A549 (cell line): Measurements from ENCODE around the gene TMEM222. TPM values are rescaled to one million over a fixed set of nuclear protein-coding genes. Genes with fewer than 3 reads are reported as not detected.

Experiments used
- ATAC-seq, 2 experiments: fragments of 200-7000 bp in 1 of 2; fragments of >200 bp in 1 of 2; cut with Nextera tagmentation in 1 of 2; cut with Tn5 transposase in 1 of 2; 3 replicates each; pipeline versions ENCODE4 v1.8.0 to v1.9.1; 2018 to 2020; ENCODE audit warnings: mild to moderate bottlenecking in 1 of 2, moderate library complexity in 1 of 2
- CTCF ChIA-PET: fragments of 300-600 bp; sonication (Branson Sonifier 250); formaldehyde crosslinking; extraction: SDS; loops from one replicate; lab custom pipeline; 2021; ENCODE audit warnings: antibody characterized with exemption, inconsistent platforms; lab: Yijun Ruan, JAX
- POLR2A ChIA-PET: fragments of 350-600 bp; formaldehyde crosslinking; extraction: SDS; loops from one replicate; lab custom pipeline; 2021; ENCODE audit warnings: antibody characterized with exemption, inconsistent platforms; lab: Yijun Ruan, JAX
- DNase-seq, 2 experiments: peaks; one replicate each; pipeline versions ENCODE4 v3.0.0 to v3.0.0-alpha.2; 2011 to 2016; ENCODE audit warnings: low read depth in 1 of 2, low spot score in 1 of 2
- FAIRE-seq: peaks from 2 replicates; lab custom pipeline; 2011; peaks lifted over from hg19 to GRCh38; lab: Jason Lieb, UNC
- H3K27ac ChIP-seq, 2 experiments: fragments of >200 bp; sonication (Bioruptor Twin); formaldehyde crosslinking; 3 replicates each; pipeline ENCODE4 v1.5.1; 2016 to 2017
- H3K4me1 ChIP-seq: fragments of >200 bp; sonication (Bioruptor Twin); formaldehyde crosslinking; 3 replicates; pipeline ENCODE4 v1.6.1; 2016
- H3K4me2 ChIP-seq: fragments of >200 bp; sonication (Bioruptor Twin); formaldehyde crosslinking; 3 replicates; pipeline ENCODE4 v1.6.1; 2016
- H3K4me3 ChIP-seq: fragments of >200 bp; sonication (Bioruptor Twin); formaldehyde crosslinking; 3 replicates; pipeline ENCODE4 v1.5.1; 2016
- H3K9me3 ChIP-seq: fragments of >200 bp; sonication (Bioruptor Twin); formaldehyde crosslinking; 3 replicates; pipeline ENCODE4 v1.6.1; 2016
- ATOH8 ChIP-seq: fragments of 250-450 bp; sonication (Bioruptor Pico); IDR thresholded peaks from 2 replicates; pipeline ENCODE4 v1.5.0; 2020; ENCODE audit warnings: low read depth, mild to moderate bottlenecking, moderate library complexity
- BCL3 ChIP-seq: fragments of >200 bp; sonication (Bioruptor Twin); formaldehyde crosslinking; IDR thresholded peaks from 3 replicates; pipeline ENCODE4 v1.6.1; 2016
- BHLHE40 ChIP-seq: IDR thresholded peaks from 2 replicates; pipeline ENCODE4 v1.6.1; 2012; ENCODE audit warnings: low read depth, low read length, inconsistent platforms
- CEBPB ChIP-seq, 2 experiments: fragments of >200 bp in 1 of 2; sonication (Bioruptor Twin) in 1 of 2; formaldehyde crosslinking in 1 of 2; IDR thresholded peaks; 2 replicates each; pipeline ENCODE4 v1.6.1; 2012 to 2016
- CHD2 ChIP-seq: fragments of 150-350 bp; IDR thresholded peaks from 2 replicates; pipeline ENCODE4 v1.6.1; 2014; ENCODE audit warnings: low read length; ENCODE audit not compliant: partially characterized antibody
- ELK1 ChIP-seq: fragments of 150-350 bp; IDR thresholded peaks from 2 replicates; pipeline ENCODE4 v1.6.1; 2014; ENCODE audit warnings: low read depth, mild to moderate bottlenecking, low read length
- FOXS1 ChIP-seq: fragments of 250-450 bp; sonication (Bioruptor Pico); IDR thresholded peaks from 2 replicates; pipeline ENCODE4 v1.5.0; 2020; ENCODE audit warnings: mild to moderate bottlenecking, moderate library complexity
- GATA3 ChIP-seq: IDR thresholded peaks from 2 replicates; pipeline ENCODE4 v1.6.1; 2012; ENCODE audit warnings: borderline replicate concordance
- HDAC2 ChIP-seq: fragments of 200-600 bp; sonication (generic); IDR thresholded peaks from 2 replicates; pipeline ENCODE4 v1.6.1; 2016
- HMGXB4 ChIP-seq: fragments of 250-450 bp; sonication (Bioruptor Pico); IDR thresholded peaks from 2 replicates; pipeline ENCODE4 v1.5.0; 2021; ENCODE audit warnings: mild to moderate bottlenecking, moderate library complexity, borderline replicate concordance
- HOXA7 ChIP-seq: fragments of 250-450 bp; sonication (Bioruptor Pico); IDR thresholded peaks from 2 replicates; pipeline ENCODE4 v1.5.0; 2020; ENCODE audit warnings: mild to moderate bottlenecking, moderate library complexity
- HOXB5 ChIP-seq: fragments of 250-450 bp; sonication (Bioruptor Pico); IDR thresholded peaks from 2 replicates; pipeline ENCODE4 v1.5.0; 2020; ENCODE audit warnings: mild to moderate bottlenecking, moderate library complexity
- KDM5A ChIP-seq: fragments of 200-600 bp; sonication (generic); IDR thresholded peaks from 2 replicates; pipeline ENCODE4 v1.6.1; 2016; ENCODE audit warnings: antibody characterized with exemption, mild to moderate bottlenecking
- MAFK ChIP-seq: fragments of 450-650 bp; IDR thresholded peaks from 2 replicates; pipeline ENCODE4 v1.6.1; 2014; ENCODE audit not compliant: partially characterized antibody
- MYC ChIP-seq: IDR thresholded peaks from 2 replicates; pipeline ENCODE4 v1.6.1; 2012; ENCODE audit warnings: mild to moderate bottlenecking, inconsistent platforms, low read length, improper control_type of control experiment, borderline replicate concordance
- NFE2L2 ChIP-seq: fragments of 150-350 bp; conservative IDR thresholded peaks from 2 replicates; pipeline ENCODE4 v1.6.1; 2014; ENCODE audit warnings: low read length
- PBX3 ChIP-seq: IDR thresholded peaks from 2 replicates; pipeline ENCODE4 v1.6.1; 2012
- PHF8 ChIP-seq: fragments of 200-600 bp; sonication (generic); IDR thresholded peaks from 2 replicates; pipeline ENCODE4 v1.6.1; 2016; ENCODE audit warnings: low read depth, mild to moderate bottlenecking, antibody characterized with exemption, moderate library complexity, borderline replicate concordance
- POLR2A ChIP-seq: IDR thresholded peaks from 2 replicates; pipeline ENCODE4 v1.6.1; 2012; ENCODE audit warnings: mild to moderate bottlenecking, low read length
- RAD21 ChIP-seq, 2 experiments: fragments of >200 bp in 1 of 2; sonication (Bioruptor Twin) in 1 of 2; formaldehyde crosslinking in 1 of 2; IDR thresholded peaks in 1 of 2; conservative IDR thresholded peaks in 1 of 2; 2 replicates in 1 of 2; 3 replicates in 1 of 2; pipeline ENCODE4 v1.6.1; 2012 to 2018; ENCODE audit warnings: inconsistent platforms in 1 of 2
- RCOR1 ChIP-seq: fragments of 150-350 bp; IDR thresholded peaks from 2 replicates; pipeline ENCODE4 v1.6.1; 2014; ENCODE audit warnings: antibody characterized with exemption, low read length, low read depth
- RNF2 ChIP-seq: fragments of 200-600 bp; sonication (generic); IDR thresholded peaks from 2 replicates; pipeline ENCODE4 v1.6.1; 2016; ENCODE audit warnings: low read depth, mild to moderate bottlenecking, antibody characterized with exemption, moderate library complexity, borderline replicate concordance
- TP53 ChIP-seq: fragments of 250-450 bp; sonication (Bioruptor Pico); IDR thresholded peaks from 2 replicates; pipeline ENCODE4 v1.5.0; 2021; ENCODE audit warnings: mild to moderate bottlenecking, moderate library complexity
- ZFP36 ChIP-seq: fragments of 450-650 bp; IDR thresholded peaks from 2 replicates; pipeline ENCODE4 v1.6.1; 2014; ENCODE audit warnings: borderline replicate concordance; ENCODE audit not compliant: partially characterized antibody
- ZSCAN20 ChIP-seq: fragments of 250-450 bp; sonication (Bioruptor Pico); IDR thresholded peaks from 2 replicates; pipeline ENCODE4 v1.8.0; 2022; ENCODE audit warnings: mild to moderate bottlenecking, moderate library complexity
- WGBS: methylation state at CpG from one replicate; pipeline ENCODE4 v1.1.6; 2017; ENCODE audit errors: missing lambda C conversion rate; 5-methylcytosine and 5-hydroxymethylcytosine counted together
- polyA plus RNA-seq, 4 experiments: library from polyadenylated mRNA; depleted of rRNA in 3 of 4; stranded (reverse); fragments of >200 nt; fragmentation: RNase III in 1 of 4; extraction: RNeasy Plus Mini Kit Qiagen cat#74134 plus additional on column Dnase treatment in 1 of 4; gene quantifications; 2 replicates in 3 of 4; 3 replicates in 1 of 4; pipeline ENCODE4 v1.2.3, GENCODE V29; 2011 to 2017

Gene TMEM222
- polyA plus RNA-seq, 2 of the 4 experiments (the other 2 are of a cell fraction): 28.4 to 30.0 TPM

GRCh38 chr1:27336756-27337155, 14.8 kb downstream of the TMEM222 start:
- WGBS: 95% methylated on average over 5 of the region's 5 CpGs
- TF ChIP-seq RNF2: no peak
- TF ChIP-seq PHF8: no peak
- TF ChIP-seq FOXS1 (CRISPR knock-in tag): no peak
- TF ChIP-seq TP53 (CRISPR knock-in tag): no peak
- TF ChIP-seq ATOH8 (CRISPR knock-in tag): no peak
- no peak for TF ChIP-seq POLR2A
- TF ChIP-seq RAD21 (conservative IDR thresholded peaks at IDR 0.05 in 1 of 2, IDR thresholded peaks at IDR 0.05 in 1 of 2): no peak
- no peak for TF ChIP-seq GATA3
- DNase-seq: no peak
- H3K27ac ChIP-seq: no peak overlapping the region
- H3K4me3 ChIP-seq: no peak overlapping the region
- ATAC-seq: no peak
- peaks cover 12% of the 10 kb centered on the region for H3K4me1 ChIP-seq
- FAIRE-seq: no peak
- H3K4me2 ChIP-seq: no peak overlapping the region
- POLR2A ChIA-PET: no interaction called here
- no peaks in the 10 kb centered on the region for H3K9me3 ChIP-seq
- CTCF ChIA-PET: interaction anchor here (0.8 to 11.8 kb wide), 5 partner anchors 10 to 40 kb away, joined by 3 to 134 read pairs (median 3); partner anchors contain the start of gene MAP3K6

- H3K9me3 ChIP-seq: no peaks in the 10 kb centered on the region
- no peak for DNase-seq
- no peak for TF ChIP-seq HOXB5 (CRISPR knock-in tag)
- no peak for TF ChIP-seq ELK1
- no peak for TF ChIP-seq MYC
- TF ChIP-seq HDAC2: no peak
- no peak for TF ChIP-seq HOXA7 (CRISPR knock-in tag)
- no peak for TF ChIP-seq BHLHE40
- no peak for TF ChIP-seq KDM5A
- TF ChIP-seq HMGXB4 (CRISPR knock-in tag): no peak
- TF ChIP-seq NFE2L2: no peak
- no peak for TF ChIP-seq ZFP36
- TF ChIP-seq RNF2: no peak
- no peak for TF ChIP-seq ZSCAN20 (CRISPR knock-in tag)
- TF ChIP-seq GATA3: no peak
- TF ChIP-seq MAFK: no peak
- TF ChIP-seq CHD2: no peak
- TF ChIP-seq RCOR1: no peak
- no peak for TF ChIP-seq BCL3
- no peak for TF ChIP-seq PBX3
- TF ChIP-seq TP53 (CRISPR knock-in tag): no peak
- TF ChIP-seq CEBPB (IDR thresholded peaks at IDR 0.05): no peak
- TF ChIP-seq, all 56 proteins: peak for 0
- ATAC-seq (no peak), FAIRE-seq (no peak)
- ChIA-PET POLR2A (no interaction called here), CTCF (interaction anchor here (1.6 to 11.8 kb wide), 3 partner anchors 15 to 236 kb away, joined by 4 to 134 read pairs (median 21); no protein-coding TSS in a partner anchor)
- H3K4me3 ChIP-seq: no peak overlapping the region
- no peak overlapping the region for H3K27ac ChIP-seq
- WGBS: 96% methylated on average over 5 of the region's 6 CpGs
- H3K4me2 ChIP-seq: no peak overlapping the region
- H3K4me1 ChIP-seq: peaks cover 18% of the 10 kb centered on the region
Observed at GRCh38 chr1:27338751-27339150, 16.8 kb downstream of the TMEM222 start.
